SU-DHL-6 (cell line): Measurements from ENCODE around the gene GNAQ.

Experiments
- H2AFZ ChIP-seq: fragments of 200-600 bp; sonication (generic); 2 replicates; pipeline ENCODE4 v1.6.1; 2014; ENCODE audit warnings: low read depth, mild to moderate bottlenecking, moderate library complexity, mixed read lengths, antibody characterized with exemption, low read length; ENCODE audit not compliant: severe bottlenecking
- H3F3A ChIP-seq: fragments of 200-600 bp; shearing (Covaris generic); 2 replicates; pipeline ENCODE4 v1.6.0; 2016; ENCODE audit warnings: antibody characterized with exemption, mild to moderate bottlenecking; ENCODE audit not compliant: insufficient read depth
- H3K27ac ChIP-seq: fragments of 200-600 bp; sonication (generic); 2 replicates; pipeline ENCODE4 v1.5.1; 2016; ENCODE audit warnings: low read depth, mild to moderate bottlenecking, low read length, moderate library complexity, mixed read lengths
- H3K27me3 ChIP-seq: fragments of 200-600 bp; sonication (generic), shearing (Covaris generic); 2 replicates; pipeline ENCODE4 v1.6.0; 2014; ENCODE audit warnings: mild to moderate bottlenecking, low read length
- H3K36me3 ChIP-seq: fragments of 200-600 bp; sonication (generic); 2 replicates; pipeline ENCODE4 v1.6.1; 2014; ENCODE audit warnings: mild to moderate bottlenecking, low read length, mixed read lengths
- H3K4me2 ChIP-seq: fragments of 300-600, 200-600 bp; shearing (Covaris generic), sonication (generic); 2 replicates; pipeline ENCODE4 v1.6.0; 2014; ENCODE audit warnings: low read length, low read depth, mild to moderate bottlenecking; ENCODE audit not compliant: poor library complexity, severe bottlenecking
- H3K4me3 ChIP-seq: fragments of 200-600 bp; sonication (generic); 2 replicates; pipeline ENCODE4 v1.5.1; 2014; ENCODE audit warnings: antibody characterized with exemption, low read length, mild to moderate bottlenecking, mixed read lengths; ENCODE audit not compliant: insufficient read depth, poor library complexity, severe bottlenecking
- H3K79me2 ChIP-seq: fragments of 200-600 bp; sonication (generic); 2 replicates; pipeline ENCODE4 v1.6.1; 2014; ENCODE audit warnings: mild to moderate bottlenecking, low read length, moderate library complexity; ENCODE audit not compliant: insufficient read depth
- H3K9ac ChIP-seq: fragments of 200-600 bp; sonication (generic); 2 replicates; pipeline ENCODE4 v1.7.0; 2014; ENCODE audit warnings: mild to moderate bottlenecking, low read length
- H3K9me2 ChIP-seq: fragments of 200-600 bp; sonication (generic); replicated peaks from 2 replicates; pipeline ENCODE4 v1.6.1; 2014; ENCODE audit warnings: low read length; ENCODE audit not compliant: insufficient read depth
- H3K9me3 ChIP-seq: fragments of 200-600 bp; sonication (generic); 2 replicates; pipeline ENCODE4 v1.6.1; 2014; ENCODE audit warnings: low read length, mixed read lengths; ENCODE audit not compliant: insufficient read depth
- H4K20me1 ChIP-seq: fragments of 200-600 bp; sonication (generic); 2 replicates; pipeline ENCODE4 v1.6.1; 2014; ENCODE audit warnings: low read depth, mild to moderate bottlenecking, antibody characterized with exemption, low read length, moderate library complexity, mixed read lengths
- EZH2phosphoT487 ChIP-seq: fragments of 200-600 bp; sonication (generic), shearing (Covaris generic); conservative IDR thresholded peaks from 2 replicates; pipeline ENCODE4 v1.6.1; 2018; ENCODE audit warnings: mild to moderate bottlenecking, antibody characterized with exemption, low read length, moderate library complexity, mixed read lengths
- TF ChIP-seq, protein P1 (sequence below): fragments of 200-600 bp; sonication (generic); IDR thresholded peaks from one replicate; pipeline ENCODE4 v1.5.1; 2017; ENCODE audit warnings: antibody characterized with exemption, mild to moderate bottlenecking, low read length, moderate library complexity; ENCODE audit not compliant: insufficient read depth, poor library complexity, severe bottlenecking

The GNAQ gene

DNA sequence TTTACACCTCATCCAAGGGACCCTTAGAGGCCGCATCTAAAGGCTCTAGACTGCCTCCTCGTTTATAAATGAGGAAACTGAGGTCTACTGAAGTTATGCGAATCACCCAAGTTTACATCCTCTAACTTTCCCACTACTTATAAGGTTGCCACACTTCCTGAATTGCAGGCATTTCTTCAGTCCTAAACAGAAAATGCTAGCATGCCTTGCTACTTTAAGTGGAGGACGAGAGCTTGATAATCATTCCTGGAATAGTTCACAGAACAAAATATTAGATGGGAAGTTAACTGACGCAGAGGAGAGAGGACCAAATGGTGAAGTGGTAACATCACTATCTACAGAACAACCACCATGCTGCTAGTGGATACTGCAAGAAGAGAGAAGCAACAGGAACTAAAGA lies 85.8 kb downstream of the GNAQ start:
- no peak for TF ChIP-seq EZH2phosphoT487
- TF ChIP-seq, protein P1, sequence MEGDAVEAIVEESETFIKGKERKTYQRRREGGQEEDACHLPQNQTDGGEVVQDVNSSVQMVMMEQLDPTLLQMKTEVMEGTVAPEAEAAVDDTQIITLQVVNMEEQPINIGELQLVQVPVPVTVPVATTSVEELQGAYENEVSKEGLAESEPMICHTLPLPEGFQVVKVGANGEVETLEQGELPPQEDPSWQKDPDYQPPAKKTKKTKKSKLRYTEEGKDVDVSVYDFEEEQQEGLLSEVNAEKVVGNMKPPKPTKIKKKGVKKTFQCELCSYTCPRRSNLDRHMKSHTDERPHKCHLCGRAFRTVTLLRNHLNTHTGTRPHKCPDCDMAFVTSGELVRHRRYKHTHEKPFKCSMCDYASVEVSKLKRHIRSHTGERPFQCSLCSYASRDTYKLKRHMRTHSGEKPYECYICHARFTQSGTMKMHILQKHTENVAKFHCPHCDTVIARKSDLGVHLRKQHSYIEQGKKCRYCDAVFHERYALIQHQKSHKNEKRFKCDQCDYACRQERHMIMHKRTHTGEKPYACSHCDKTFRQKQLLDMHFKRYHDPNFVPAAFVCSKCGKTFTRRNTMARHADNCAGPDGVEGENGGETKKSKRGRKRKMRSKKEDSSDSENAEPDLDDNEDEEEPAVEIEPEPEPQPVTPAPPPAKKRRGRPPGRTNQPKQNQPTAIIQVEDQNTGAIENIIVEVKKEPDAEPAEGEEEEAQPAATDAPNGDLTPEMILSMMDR: no peak
- H3K4me2 ChIP-seq: no peak overlapping the region
- H3K9me3 ChIP-seq: no peaks in the 10 kb centered on the region
- H3F3A ChIP-seq: no peaks in the 10 kb centered on the region
- no peak overlapping the region for H3K27ac ChIP-seq
- no peaks in the 10 kb centered on the region for H3K36me3 ChIP-seq
- H3K4me3 ChIP-seq: no peak overlapping the region
- no peaks in the 10 kb centered on the region for H3K27me3 ChIP-seq
- no peaks in the 10 kb centered on the region for H4K20me1 ChIP-seq
- no peaks in the 10 kb centered on the region for H3K9me2 ChIP-seq
- H3K9ac ChIP-seq: no peak overlapping the region
- H2AFZ ChIP-seq: no peak overlapping the region
- no peaks in the 10 kb centered on the region for H3K79me2 ChIP-seq

- Histone ChIP-seq H4K20me1 (no peaks in the 10 kb centered on the region), H2AFZ (no peak overlapping the region), H3K79me2 (no peaks in the 10 kb centered on the region), H3K9me2 (no peaks in the 10 kb centered on the region), H3K36me3 (no peaks in the 10 kb centered on the region), H3K27ac (no peak overlapping the region), H3K4me2 (no peak overlapping the region), H3F3A (no peaks in the 10 kb centered on the region), H3K4me3 (no peak overlapping the region), H3K9ac (no peak overlapping the region), H3K27me3 (no peaks in the 10 kb centered on the region), H3K9me3 (no peaks in the 10 kb centered on the region)
- TF ChIP-seq EZH2phosphoT487: no peak
- TF ChIP-seq, protein P1: no peak
These were observed 86.9 kb downstream of the GNAQ start for GRCh38 chr9:77944556-77945243.

DNA sequence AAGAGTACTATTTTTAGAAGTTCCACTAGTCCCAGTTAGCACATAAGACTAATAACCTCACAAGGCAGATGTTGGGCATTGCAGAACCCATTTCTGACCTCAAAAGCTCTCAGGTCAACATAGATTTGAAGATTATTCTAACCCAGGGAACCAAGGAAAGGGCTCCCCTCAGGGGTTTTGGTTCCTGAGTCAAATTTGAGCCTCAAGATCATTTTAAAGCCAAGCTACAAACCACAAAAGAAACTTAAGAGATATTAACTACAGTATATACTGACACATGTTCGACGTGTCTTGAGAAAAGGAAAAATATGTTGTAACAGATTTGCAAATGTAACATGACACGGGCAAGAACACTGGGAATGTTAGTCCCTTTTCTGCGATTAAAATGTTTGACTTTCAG lies 88.6 kb downstream of the GNAQ start:
- Histone ChIP-seq H3K27me3 (no peaks in the 10 kb centered on the region), H3K9me3 (no peaks in the 10 kb centered on the region), H3K9me2 (no peaks in the 10 kb centered on the region), H3K4me2 (no peak overlapping the region), H4K20me1 (no peaks in the 10 kb centered on the region), H2AFZ (no peak overlapping the region), H3K27ac (no peak overlapping the region), H3K9ac (no peak overlapping the region), H3K36me3 (no peaks in the 10 kb centered on the region), H3K4me3 (no peak overlapping the region), H3F3A (no peaks in the 10 kb centered on the region), H3K79me2 (no peaks in the 10 kb centered on the region)
- TF ChIP-seq, protein P1: no peak
- no peak for TF ChIP-seq EZH2phosphoT487
